SU-DHL-6 (cell line): ENCODE data around the gene MSANTD1.

Experiments
- H2AFZ ChIP-seq: fragments of 200-600 bp; sonication (generic); 2 replicates; pipeline ENCODE4 v1.6.1; 2014; ENCODE audit warnings: low read depth, mild to moderate bottlenecking, moderate library complexity, mixed read lengths, antibody characterized with exemption, low read length; ENCODE audit not compliant: severe bottlenecking
- H3F3A ChIP-seq: fragments of 200-600 bp; shearing (Covaris generic); 2 replicates; pipeline ENCODE4 v1.6.0; 2016; ENCODE audit warnings: antibody characterized with exemption, mild to moderate bottlenecking; ENCODE audit not compliant: insufficient read depth
- H3K27ac ChIP-seq: fragments of 200-600 bp; sonication (generic); 2 replicates; pipeline ENCODE4 v1.5.1; 2016; ENCODE audit warnings: low read depth, mild to moderate bottlenecking, low read length, moderate library complexity, mixed read lengths
- H3K27me3 ChIP-seq: fragments of 200-600 bp; sonication (generic), shearing (Covaris generic); 2 replicates; pipeline ENCODE4 v1.6.0; 2014; ENCODE audit warnings: mild to moderate bottlenecking, low read length
- H3K36me3 ChIP-seq: fragments of 200-600 bp; sonication (generic); 2 replicates; pipeline ENCODE4 v1.6.1; 2014; ENCODE audit warnings: mild to moderate bottlenecking, low read length, mixed read lengths
- H3K4me2 ChIP-seq: fragments of 300-600, 200-600 bp; shearing (Covaris generic), sonication (generic); 2 replicates; pipeline ENCODE4 v1.6.0; 2014; ENCODE audit warnings: low read length, low read depth, mild to moderate bottlenecking; ENCODE audit not compliant: poor library complexity, severe bottlenecking
- H3K4me3 ChIP-seq: fragments of 200-600 bp; sonication (generic); 2 replicates; pipeline ENCODE4 v1.5.1; 2014; ENCODE audit warnings: antibody characterized with exemption, low read length, mild to moderate bottlenecking, mixed read lengths; ENCODE audit not compliant: insufficient read depth, poor library complexity, severe bottlenecking
- H3K79me2 ChIP-seq: fragments of 200-600 bp; sonication (generic); 2 replicates; pipeline ENCODE4 v1.6.1; 2014; ENCODE audit warnings: mild to moderate bottlenecking, low read length, moderate library complexity; ENCODE audit not compliant: insufficient read depth
- H3K9ac ChIP-seq: fragments of 200-600 bp; sonication (generic); 2 replicates; pipeline ENCODE4 v1.7.0; 2014; ENCODE audit warnings: mild to moderate bottlenecking, low read length
- H3K9me2 ChIP-seq: fragments of 200-600 bp; sonication (generic); replicated peaks from 2 replicates; pipeline ENCODE4 v1.6.1; 2014; ENCODE audit warnings: low read length; ENCODE audit not compliant: insufficient read depth
- H3K9me3 ChIP-seq: fragments of 200-600 bp; sonication (generic); 2 replicates; pipeline ENCODE4 v1.6.1; 2014; ENCODE audit warnings: low read length, mixed read lengths; ENCODE audit not compliant: insufficient read depth
- H4K20me1 ChIP-seq: fragments of 200-600 bp; sonication (generic); 2 replicates; pipeline ENCODE4 v1.6.1; 2014; ENCODE audit warnings: low read depth, mild to moderate bottlenecking, antibody characterized with exemption, low read length, moderate library complexity, mixed read lengths
- EZH2phosphoT487 ChIP-seq: fragments of 200-600 bp; sonication (generic), shearing (Covaris generic); conservative IDR thresholded peaks from 2 replicates; pipeline ENCODE4 v1.6.1; 2018; ENCODE audit warnings: mild to moderate bottlenecking, antibody characterized with exemption, low read length, moderate library complexity, mixed read lengths
- TF ChIP-seq, protein P1 (sequence below): fragments of 200-600 bp; sonication (generic); IDR thresholded peaks from one replicate; pipeline ENCODE4 v1.5.1; 2017; ENCODE audit warnings: antibody characterized with exemption, mild to moderate bottlenecking, low read length, moderate library complexity; ENCODE audit not compliant: insufficient read depth, poor library complexity, severe bottlenecking

Gene MSANTD1

GRCh38 chr4:3303565-3303824 lies 54.5 kb downstream of the MSANTD1 start:
- no peak for TF ChIP-seq EZH2phosphoT487
- TF ChIP-seq, protein P1, sequence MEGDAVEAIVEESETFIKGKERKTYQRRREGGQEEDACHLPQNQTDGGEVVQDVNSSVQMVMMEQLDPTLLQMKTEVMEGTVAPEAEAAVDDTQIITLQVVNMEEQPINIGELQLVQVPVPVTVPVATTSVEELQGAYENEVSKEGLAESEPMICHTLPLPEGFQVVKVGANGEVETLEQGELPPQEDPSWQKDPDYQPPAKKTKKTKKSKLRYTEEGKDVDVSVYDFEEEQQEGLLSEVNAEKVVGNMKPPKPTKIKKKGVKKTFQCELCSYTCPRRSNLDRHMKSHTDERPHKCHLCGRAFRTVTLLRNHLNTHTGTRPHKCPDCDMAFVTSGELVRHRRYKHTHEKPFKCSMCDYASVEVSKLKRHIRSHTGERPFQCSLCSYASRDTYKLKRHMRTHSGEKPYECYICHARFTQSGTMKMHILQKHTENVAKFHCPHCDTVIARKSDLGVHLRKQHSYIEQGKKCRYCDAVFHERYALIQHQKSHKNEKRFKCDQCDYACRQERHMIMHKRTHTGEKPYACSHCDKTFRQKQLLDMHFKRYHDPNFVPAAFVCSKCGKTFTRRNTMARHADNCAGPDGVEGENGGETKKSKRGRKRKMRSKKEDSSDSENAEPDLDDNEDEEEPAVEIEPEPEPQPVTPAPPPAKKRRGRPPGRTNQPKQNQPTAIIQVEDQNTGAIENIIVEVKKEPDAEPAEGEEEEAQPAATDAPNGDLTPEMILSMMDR = no peak
- no peaks in the 10 kb centered on the region for H3K9me3 ChIP-seq
- H3K4me2 ChIP-seq = no peak overlapping the region
- H3K36me3 ChIP-seq = no peaks in the 10 kb centered on the region
- H2AFZ ChIP-seq = no peak overlapping the region
- no peaks in the 10 kb centered on the region for H3K9me2 ChIP-seq
- no peak overlapping the region for H3K4me3 ChIP-seq
- H3K79me2 ChIP-seq = no peaks in the 10 kb centered on the region
- H3K27me3 ChIP-seq = no peaks in the 10 kb centered on the region
- H3K9ac ChIP-seq = no peak overlapping the region
- no peaks in the 10 kb centered on the region for H3F3A ChIP-seq
- no peaks in the 10 kb centered on the region for H4K20me1 ChIP-seq
- no peak overlapping the region for H3K27ac ChIP-seq

DNA sequence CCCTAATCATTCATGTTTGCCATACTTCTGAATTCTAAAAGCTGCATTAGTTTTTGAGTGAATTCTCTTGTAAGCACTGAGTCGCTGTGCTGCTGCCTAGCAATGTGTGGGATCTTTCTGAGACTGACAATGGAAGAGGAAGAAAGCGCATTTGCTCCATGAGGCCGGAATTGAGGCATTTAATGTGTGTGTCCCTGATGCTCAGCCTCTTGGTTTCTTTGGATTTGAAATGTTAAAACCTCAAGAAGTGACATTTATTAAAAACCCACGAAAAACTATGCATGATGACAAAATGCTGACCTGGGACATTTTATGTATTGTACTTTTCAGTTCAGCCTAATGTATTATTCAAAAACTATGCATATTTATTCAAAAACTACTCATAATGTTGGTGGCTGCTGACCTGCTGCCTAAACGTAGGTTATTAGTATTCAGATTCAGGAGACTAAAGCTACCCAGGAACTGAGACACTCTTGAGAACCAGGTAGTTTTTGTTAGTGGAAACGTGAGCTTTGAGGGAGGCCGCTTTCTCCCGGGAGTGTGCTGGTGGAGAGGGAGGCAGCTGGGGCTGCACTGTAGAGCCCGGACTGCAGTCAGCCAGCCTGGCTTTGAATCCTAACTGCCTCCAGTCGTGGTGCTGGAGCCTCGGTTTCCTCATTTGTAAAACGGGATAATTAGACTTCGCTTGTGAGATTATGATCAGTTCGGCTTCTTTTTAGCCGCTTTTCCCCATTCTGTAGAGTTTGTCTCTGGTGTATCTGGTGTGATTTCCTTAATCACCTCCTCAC lies 55.2 kb downstream of the MSANTD1 start:
- no peak overlapping the region for H3K4me3 ChIP-seq
- no peak overlapping the region for H3K27ac ChIP-seq
- H3K9me2 ChIP-seq = no peaks in the 10 kb centered on the region
- H3K9me3 ChIP-seq = no peaks in the 10 kb centered on the region
- H4K20me1 ChIP-seq = no peaks in the 10 kb centered on the region
- H3K4me2 ChIP-seq = no peak overlapping the region
- H3K36me3 ChIP-seq = no peaks in the 10 kb centered on the region
- no peak overlapping the region for H3K9ac ChIP-seq
- TF ChIP-seq, protein P1 = no peak
- TF ChIP-seq EZH2phosphoT487 = no peak
- H3K79me2 ChIP-seq = no peaks in the 10 kb centered on the region
- no peaks in the 10 kb centered on the region for H3F3A ChIP-seq
- no peak overlapping the region for H2AFZ ChIP-seq
- H3K27me3 ChIP-seq = no peaks in the 10 kb centered on the region

- Histone ChIP-seq H3K9ac (no peak overlapping the region), H3K9me2 (no peaks in the 10 kb centered on the region), H4K20me1 (no peaks in the 10 kb centered on the region), H3K4me2 (no peak overlapping the region), H3K27ac (no peak overlapping the region), H3K4me3 (no peak overlapping the region), H3K36me3 (no peaks in the 10 kb centered on the region), H3K27me3 (no peaks in the 10 kb centered on the region), H3F3A (no peaks in the 10 kb centered on the region), H3K79me2 (no peaks in the 10 kb centered on the region), H3K9me3 (no peaks in the 10 kb centered on the region), H2AFZ (no peak overlapping the region)
- TF ChIP-seq EZH2phosphoT487 = no peak
Measured at GRCh38 chr4:3304831-3305609, 56.1 kb downstream of the MSANTD1 start.
